ENCODE results near the gene ALOX5.
"Not testable (repeated sequence)": the region's sequence is repeated elsewhere in the genome, so short reads cannot be mapped to it uniquely, and the experiment has no call there.

Gene ALOX5

GRCh38 chr10:45373576-45374349 lies at the start of gene ALOX5:
Gene ALOX5 (plus strand): TSS chr10:45374216. CDS start chr10:45374280, 64 bp downstream.
- peak; percentile 49 for DNase-seq

DNA sequence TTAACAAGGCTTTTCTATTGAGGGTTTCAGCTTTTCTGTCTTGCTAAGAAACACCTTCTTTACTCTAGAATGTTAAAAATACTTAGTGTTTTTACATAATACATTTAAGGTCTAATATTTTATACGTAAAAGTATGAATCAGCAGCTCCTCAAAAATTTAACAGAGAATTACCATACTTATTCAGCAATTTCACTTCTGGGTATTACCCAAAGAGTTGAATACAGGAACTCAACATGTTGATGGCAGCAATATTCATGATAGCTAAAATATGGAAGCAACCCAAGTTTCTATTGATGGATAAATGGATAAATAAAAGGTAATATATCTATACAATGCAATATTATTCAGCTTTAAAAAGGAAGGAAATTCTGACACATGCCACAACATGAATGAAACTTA lies 48.9 kb upstream of the ALOX5 start:
- no peak for DNase-seq

- not testable (repeated sequence) for DNase-seq
Observed at GRCh38 chr10:45326864-45327263, 47.2 kb upstream of the ALOX5 start.

DNA sequence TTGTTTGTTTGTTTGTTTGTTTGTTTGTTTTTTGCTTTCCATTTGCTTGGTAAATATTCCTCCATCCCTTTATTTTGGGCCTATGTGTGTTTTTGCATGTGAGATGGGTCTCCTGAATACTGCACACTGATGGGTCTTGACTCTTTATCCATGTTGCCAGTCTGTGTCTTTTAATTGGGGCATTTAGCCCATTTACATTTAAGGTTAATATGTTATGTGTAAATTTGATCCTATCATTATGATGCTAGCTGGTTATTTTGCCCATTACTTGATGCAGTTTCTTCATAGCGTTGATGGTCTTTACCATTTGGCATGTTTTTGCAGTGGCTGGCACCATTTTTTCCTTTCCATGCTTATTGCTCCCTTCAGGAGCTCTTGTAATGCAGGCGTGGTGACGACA lies 42.2 kb upstream of the ALOX5 start:
- not testable (repeated sequence) for DNase-seq

DNA sequence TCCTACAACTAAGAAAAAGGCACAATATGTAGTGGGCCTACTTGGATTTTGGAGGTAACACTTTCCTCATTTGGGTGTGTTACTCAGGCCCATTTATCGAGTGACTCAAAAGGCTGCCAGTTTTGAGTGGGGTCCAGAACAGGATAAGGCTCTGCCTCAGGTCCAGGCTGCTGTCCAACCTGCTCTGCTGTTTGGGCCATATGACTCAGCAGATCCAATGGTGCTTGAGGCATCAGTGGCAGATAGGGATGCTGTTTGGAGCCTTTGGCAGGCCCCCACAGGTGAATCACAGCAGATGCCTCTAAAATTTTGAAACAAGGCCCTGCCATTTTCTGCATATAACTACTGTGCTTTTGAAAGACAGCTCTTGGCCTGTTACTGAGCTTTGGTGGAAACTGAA lies 34.1 kb upstream of the ALOX5 start:
- DNase-seq = no peak

GRCh38 chr10:45340420-45340819 lies 33.6 kb upstream of the ALOX5 start:
- DNase-seq = not testable (repeated sequence)

- DNase-seq = not testable (repeated sequence)
Observed at GRCh38 chr10:45346652-45347335, 27.2 kb upstream of the ALOX5 start.

DNA sequence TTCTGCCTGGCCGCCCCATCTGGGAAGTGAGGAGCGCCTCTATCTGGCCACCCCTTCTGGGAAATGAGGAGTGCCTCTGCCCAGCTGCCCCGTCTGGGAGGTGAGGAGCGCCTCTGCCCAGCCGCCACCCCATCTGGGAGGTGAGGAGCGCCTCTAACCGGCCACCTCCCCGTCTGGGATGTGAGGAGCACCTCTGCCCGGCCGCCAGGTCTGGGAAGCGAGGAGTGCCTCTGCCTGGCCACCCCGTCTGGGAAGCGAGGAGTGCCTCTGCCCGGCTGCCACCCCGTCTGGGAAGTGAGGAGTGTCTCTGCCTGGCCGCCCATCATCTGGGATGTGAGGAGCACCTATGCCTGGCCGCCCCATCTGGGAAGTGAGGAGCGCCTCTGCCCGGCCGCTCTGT lies 26.6 kb upstream of the ALOX5 start:
- DNase-seq = not testable (repeated sequence)

DNA sequence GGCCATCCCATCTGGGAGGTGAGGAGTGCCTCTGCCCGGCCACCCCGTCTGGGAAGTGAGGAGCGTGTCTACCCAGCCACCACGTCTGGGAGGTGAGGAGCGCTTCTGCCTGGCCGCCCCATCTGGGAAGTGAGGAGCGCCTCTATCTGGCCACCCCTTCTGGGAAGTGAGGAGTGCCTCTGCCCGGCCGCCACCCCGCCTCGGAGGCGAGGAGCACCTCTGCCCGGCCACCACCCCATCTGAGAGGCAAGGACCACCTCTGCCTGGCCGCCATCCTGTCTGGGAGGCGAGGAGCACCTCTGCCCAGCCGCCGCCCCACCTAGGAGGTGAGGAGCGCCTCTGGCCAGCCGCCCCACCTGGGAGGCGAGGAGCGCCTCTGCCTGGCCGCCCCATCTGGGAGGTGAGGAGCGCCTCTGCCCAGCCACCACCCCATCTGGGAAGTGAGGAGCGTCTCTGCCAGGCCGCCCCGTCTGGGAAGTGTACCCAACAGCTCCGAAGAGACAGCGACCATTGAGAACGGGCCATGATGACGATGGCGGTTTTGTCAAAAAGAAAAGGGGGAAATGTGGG lies 25.7 kb upstream of the ALOX5 start:
- not testable (repeated sequence) for DNase-seq

- no peak for DNase-seq
Observed at GRCh38 chr10:45353186-45353585, 20.8 kb upstream of the ALOX5 start.

DNA sequence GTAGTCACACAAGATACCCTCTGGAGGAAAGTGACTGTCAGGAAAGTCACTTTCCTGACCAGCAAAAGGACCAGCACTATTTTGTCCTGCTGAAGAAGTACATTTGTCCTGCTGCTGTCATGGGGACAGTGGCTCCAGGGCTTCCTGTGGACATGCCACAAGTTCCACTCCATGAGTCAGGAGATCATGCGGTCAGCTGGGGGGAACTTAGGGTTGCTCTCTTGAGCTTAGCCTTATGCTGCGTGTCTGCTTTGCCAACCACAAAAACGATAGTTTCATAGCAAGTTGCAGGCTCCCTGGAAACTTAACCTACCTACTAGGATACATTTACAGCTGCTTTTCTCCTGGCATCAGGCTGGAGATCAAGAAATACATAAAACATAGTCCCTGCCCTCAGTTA lies 19.8 kb upstream of the ALOX5 start:
- DNase-seq = no peak

GRCh38 chr10:45355494-45355893 lies 18.5 kb upstream of the ALOX5 start:
- no peak for DNase-seq

DNA sequence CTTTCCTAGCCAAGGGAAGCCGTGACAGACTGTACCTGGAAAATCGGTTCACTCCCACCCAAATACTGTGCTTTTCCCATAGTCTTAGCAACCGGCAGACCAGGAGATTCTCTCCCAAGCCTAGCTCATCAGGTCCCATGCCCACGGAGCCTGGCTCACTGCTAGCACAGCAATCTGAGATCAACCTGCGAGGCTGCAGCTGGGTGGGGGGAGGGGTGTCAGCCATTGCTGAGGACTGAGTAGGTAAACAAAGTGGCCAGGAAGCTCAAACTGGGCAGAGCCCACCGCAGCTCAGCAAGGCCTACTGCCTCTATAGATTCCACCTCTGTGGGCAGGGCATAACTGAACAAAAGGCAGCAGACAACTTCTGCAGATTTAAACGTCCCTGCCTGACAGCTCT lies 15.1 kb upstream of the ALOX5 start:
- DNase-seq = not testable (repeated sequence)

DNA sequence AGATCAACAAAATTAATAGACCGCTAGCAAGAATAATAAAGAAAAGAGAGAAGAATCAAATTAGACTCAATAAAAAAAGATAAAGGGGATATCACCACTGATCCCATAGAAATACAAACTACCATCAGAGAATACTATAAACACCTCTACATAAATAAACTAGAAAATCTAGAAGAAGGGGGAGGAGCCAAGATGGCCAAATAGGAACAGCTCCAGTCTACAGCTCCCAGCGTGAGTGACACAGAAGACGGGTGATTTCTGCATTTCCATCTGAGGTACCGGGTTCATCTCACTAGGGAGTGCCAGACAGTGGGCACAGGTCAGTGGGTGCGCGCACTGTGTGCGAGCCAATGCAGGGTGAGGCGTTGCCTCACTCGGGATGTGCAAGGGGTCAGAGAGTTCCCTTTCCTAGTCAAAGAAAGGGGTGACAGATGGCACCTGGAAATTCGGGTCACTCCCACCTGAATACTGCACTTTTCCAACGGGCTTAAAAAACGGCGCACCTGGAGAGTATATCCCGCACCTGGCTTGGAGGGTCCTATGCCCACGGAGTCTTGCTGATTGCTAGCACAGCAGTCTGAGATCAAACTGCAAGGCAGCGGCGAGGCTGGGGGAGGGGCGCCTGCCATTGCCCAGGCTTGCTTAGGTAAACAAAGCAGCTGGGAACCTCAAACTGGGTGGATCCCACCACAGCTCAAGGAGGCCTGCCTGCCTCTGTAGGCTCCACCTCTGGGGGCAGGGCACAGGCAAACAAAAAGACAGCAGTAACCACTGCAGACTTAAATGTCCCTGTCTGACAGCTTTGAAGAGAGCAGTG lies 11.8 kb upstream of the ALOX5 start:
- DNase-seq = not testable (repeated sequence)

- not testable (repeated sequence) for DNase-seq
Observed at GRCh38 chr10:45367643-45368042, 6.4 kb upstream of the ALOX5 start.

GRCh38 chr10:45368181-45368580 lies 5.8 kb upstream of the ALOX5 start:
- no peak for DNase-seq

DNA sequence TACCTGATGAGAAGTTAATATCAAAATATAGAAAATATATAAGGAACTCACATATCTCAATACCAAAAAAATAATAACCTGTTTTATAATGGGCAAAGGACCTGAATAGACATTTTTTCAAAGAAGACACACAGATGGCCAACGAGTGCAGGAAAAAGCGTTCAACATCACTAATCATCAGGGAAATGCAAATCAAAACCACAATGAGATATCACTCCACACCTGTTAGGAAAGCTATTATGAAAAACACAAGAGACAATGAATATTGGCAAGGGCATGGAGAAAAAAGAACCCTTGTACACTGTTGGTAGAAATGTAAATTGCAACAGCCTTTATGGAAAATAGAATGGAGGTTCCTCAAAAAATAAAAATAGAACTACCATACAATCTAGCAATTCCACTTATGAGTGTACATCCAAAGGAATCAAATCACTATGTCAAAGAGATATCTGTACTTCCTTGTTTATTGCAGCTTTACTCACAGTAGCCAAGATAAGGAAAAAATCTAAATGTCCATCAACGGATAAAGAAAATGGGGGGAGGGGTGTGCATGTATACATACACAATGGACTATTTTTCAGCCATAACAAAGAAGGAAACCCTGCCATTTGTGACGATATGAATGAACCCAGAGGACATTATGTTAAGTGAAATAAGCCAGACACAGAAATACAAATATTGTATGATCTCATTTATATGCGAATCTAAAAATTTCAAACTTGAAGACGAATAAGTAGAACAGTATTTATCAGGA lies 3.6 kb upstream of the ALOX5 start:
- no peak for DNase-seq

- DNase-seq = no peak
Observed at GRCh38 chr10:45371560-45371959, 2.5 kb upstream of the ALOX5 start.

- DNase-seq = no peak
Observed at GRCh38 chr10:45372251-45372951, 1.6 kb upstream of the ALOX5 start.

- no peak for DNase-seq
Observed at GRCh38 chr10:45373003-45373575, 927 bp upstream of the ALOX5 start.

GRCh38 chr10:45374350-45375052 lies 485 bp downstream of the ALOX5 start:
- no peak for DNase-seq

All from NCI-H1694 treated with DMSO at 0.1 percent for 48 hours (cell line).